ENCODE results near the gene CASP6.

DNA sequence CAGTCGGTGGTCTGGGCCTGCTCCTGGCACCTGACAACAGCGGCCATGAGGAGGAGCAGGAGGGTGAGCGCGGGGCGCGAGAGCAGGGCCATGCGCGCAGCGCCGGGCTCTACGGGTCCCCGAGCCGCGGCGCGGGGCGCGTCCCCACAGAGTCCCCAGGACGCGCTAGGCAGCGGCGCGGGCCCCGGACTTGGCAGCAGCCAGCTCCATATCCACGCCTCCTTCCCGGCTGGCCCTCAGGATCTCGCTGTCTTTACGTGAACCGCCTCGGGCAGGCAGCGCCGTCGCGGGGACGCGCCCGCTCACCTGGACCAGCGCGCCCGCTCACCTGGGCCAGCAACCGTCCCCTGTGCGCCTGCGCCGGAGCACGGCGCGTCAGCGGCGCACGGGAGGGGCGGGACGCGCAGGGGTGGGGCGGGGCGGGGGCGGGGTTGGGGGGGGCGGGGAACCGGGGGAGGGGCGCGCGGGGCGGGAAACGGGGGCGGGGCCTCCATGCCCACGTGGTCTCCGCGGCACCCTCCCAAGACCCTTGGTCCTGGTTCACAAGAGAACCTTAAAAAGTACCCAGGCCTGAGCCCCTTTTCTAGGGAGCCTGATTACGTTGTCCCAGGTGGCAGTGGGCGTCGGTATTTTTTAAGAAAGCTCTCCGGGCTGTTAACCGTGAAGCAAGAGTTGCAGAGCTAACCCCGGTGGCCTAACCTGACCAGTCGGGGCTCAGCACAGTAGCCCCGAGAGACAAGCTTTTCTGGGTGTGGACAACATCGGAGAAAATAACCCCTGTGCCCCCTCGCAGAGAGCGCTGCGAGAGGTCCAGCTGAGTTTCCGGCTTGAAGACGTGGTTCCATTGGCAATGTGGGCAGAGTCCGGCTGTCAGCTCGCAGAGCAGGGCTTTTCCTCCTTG is 26.7 kb upstream of the CASP6 start, which contains the start of gene PLA2G12A:
- TF ChIP-seq, protein P1, sequence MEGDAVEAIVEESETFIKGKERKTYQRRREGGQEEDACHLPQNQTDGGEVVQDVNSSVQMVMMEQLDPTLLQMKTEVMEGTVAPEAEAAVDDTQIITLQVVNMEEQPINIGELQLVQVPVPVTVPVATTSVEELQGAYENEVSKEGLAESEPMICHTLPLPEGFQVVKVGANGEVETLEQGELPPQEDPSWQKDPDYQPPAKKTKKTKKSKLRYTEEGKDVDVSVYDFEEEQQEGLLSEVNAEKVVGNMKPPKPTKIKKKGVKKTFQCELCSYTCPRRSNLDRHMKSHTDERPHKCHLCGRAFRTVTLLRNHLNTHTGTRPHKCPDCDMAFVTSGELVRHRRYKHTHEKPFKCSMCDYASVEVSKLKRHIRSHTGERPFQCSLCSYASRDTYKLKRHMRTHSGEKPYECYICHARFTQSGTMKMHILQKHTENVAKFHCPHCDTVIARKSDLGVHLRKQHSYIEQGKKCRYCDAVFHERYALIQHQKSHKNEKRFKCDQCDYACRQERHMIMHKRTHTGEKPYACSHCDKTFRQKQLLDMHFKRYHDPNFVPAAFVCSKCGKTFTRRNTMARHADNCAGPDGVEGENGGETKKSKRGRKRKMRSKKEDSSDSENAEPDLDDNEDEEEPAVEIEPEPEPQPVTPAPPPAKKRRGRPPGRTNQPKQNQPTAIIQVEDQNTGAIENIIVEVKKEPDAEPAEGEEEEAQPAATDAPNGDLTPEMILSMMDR (conservative IDR thresholded peaks at IDR 0.05) = no peak
- TF ChIP-seq ZFX (IDR thresholded peaks at IDR 0.05) = peak; percentile 62; the same call in 1 of the 2 replicates

Data from C4-2B (cell line).